GM12878 (cell line): ENCODE data around the gene SLMAP. TPM values are rescaled to one million over a fixed set of nuclear protein-coding genes. Genes with fewer than 3 reads are reported as not detected.

Source experiments
- ATAC-seq: fragments of 200-7000 bp; cut with Tn5 transposase; 3 replicates; pipeline ENCODE4 v1.9.1; 2020; ENCODE audit warnings: mild to moderate bottlenecking, moderate library complexity
- BruUV-seq: library from RNA; stranded (reverse); fragments of 400-500 nt; replicated peaks from 2 replicates; lab custom pipeline; 2021; lab: Mats Ljungman, UMichigan
- CTCF ChIA-PET: fragments of 300-600 bp; sonication (Branson Sonifier 250); formaldehyde crosslinking; extraction: SDS; loops from one replicate; lab custom pipeline; 2021; ENCODE audit warnings: inconsistent platforms; lab: Yijun Ruan, JAX
- POLR2A ChIA-PET: fragments of 350-600 bp; formaldehyde crosslinking; extraction: SDS; loops from one replicate; lab custom pipeline; 2021; ENCODE audit warnings: inconsistent platforms; lab: Charles Lee
- RAD21 ChIA-PET: fragments of 300-600 bp; sonication (Branson Sonifier 250); formaldehyde crosslinking; loops from one replicate; lab custom pipeline; 2023; ENCODE audit warnings: antibody characterized with exemption; ENCODE audit not compliant: unreplicated experiment; lab: Charles Lee
- SMC1A ChIA-PET: fragments of 300-600 bp; sonication (Branson Sonifier 250); formaldehyde crosslinking; loops from one replicate; lab custom pipeline; 2023; ENCODE audit not compliant: unreplicated experiment, uncharacterized antibody; lab: Charles Lee
- DNase-seq: peaks from one replicate; pipeline ENCODE4 v3.0.0-alpha.2; 2011; ENCODE audit warnings: low read depth, low spot score
- FAIRE-seq: peaks from 3 replicates; lab custom pipeline; 2011; peaks lifted over from hg19 to GRCh38; lab: Jason Lieb, UNC
- H2AFZ ChIP-seq: 2 replicates; pipeline ENCODE4 v1.6.0; 2011; ENCODE audit warnings: low read depth, low read length, control low read depth; ENCODE audit not compliant: control insufficient read depth
- H3K27ac ChIP-seq: 2 replicates; pipeline ENCODE4 v1.5.1; 2011; ENCODE audit warnings: control low read depth; ENCODE audit not compliant: control insufficient read depth, insufficient read depth
- H3K27me3 ChIP-seq, 2 experiments: replicated peaks in 1 of 2; 2 replicates each; pipeline versions ENCODE4 v1.6.0 to v1.6.1; 2011; ENCODE audit warnings: low read length in 1 of 2; ENCODE audit not compliant: control insufficient read depth in 2 of 2, insufficient read depth in 2 of 2
- H3K36me3 ChIP-seq, 2 experiments: 2 replicates each; pipeline ENCODE4 v1.5.1; 2011; ENCODE audit warnings: low read length in 1 of 2; ENCODE audit not compliant: control insufficient read depth in 2 of 2, insufficient read depth in 2 of 2
- H3K4me1 ChIP-seq: 2 replicates; pipeline ENCODE4 v1.6.1; 2011; ENCODE audit warnings: mild to moderate bottlenecking, low read length, moderate library complexity, mixed read lengths; ENCODE audit not compliant: control insufficient read depth, insufficient read depth
- H3K4me2 ChIP-seq: 2 replicates; pipeline ENCODE4 v1.6.0; 2011; ENCODE audit warnings: control low read depth; ENCODE audit not compliant: control insufficient read depth, insufficient read depth
- H3K4me3 ChIP-seq: fragments of 200-600 bp; sonication (generic); 2 replicates; pipeline ENCODE4 v1.5.1; 2016
- H3K79me2 ChIP-seq: 2 replicates; pipeline ENCODE4 v1.6.0; 2011; ENCODE audit warnings: low read length; ENCODE audit not compliant: control insufficient read depth, insufficient read depth
- H3K9ac ChIP-seq: 2 replicates; pipeline ENCODE4 v1.8.0; 2011; ENCODE audit warnings: low read length, control low read depth, mixed read lengths; ENCODE audit not compliant: control insufficient read depth, insufficient read depth
- H3K9me3 ChIP-seq: replicated peaks from 3 replicates; pipeline ENCODE4 v1.5.1; 2011; ENCODE audit warnings: mild to moderate bottlenecking, low read length; ENCODE audit not compliant: control insufficient read depth, insufficient read depth
- H4K20me1 ChIP-seq: 2 replicates; pipeline ENCODE4 v1.6.0; 2011; ENCODE audit not compliant: control insufficient read depth, insufficient read depth
- BCL11A ChIP-seq: IDR thresholded peaks from 2 replicates; pipeline ENCODE4 v1.6.1; 2011; ENCODE audit warnings: low read depth, low read length
- CBX5 ChIP-seq: sonication (generic); IDR thresholded peaks from 2 replicates; pipeline ENCODE4 v1.6.1; 2016; ENCODE audit warnings: low read depth, moderate library complexity, mild to moderate bottlenecking, inconsistent platforms
- CREB1 ChIP-seq: IDR thresholded peaks from 2 replicates; pipeline ENCODE4 v1.6.1; 2012; ENCODE audit warnings: low read depth, mild to moderate bottlenecking, inconsistent platforms
- CREM ChIP-seq: IDR thresholded peaks from 2 replicates; pipeline ENCODE4 v1.6.1; 2014; ENCODE audit warnings: antibody characterized with exemption, low read depth
- EGR1 ChIP-seq, 2 experiments: IDR thresholded peaks; 1 replicate in 1 of 2; 2 replicates in 1 of 2; pipeline ENCODE4 v1.6.1; 2011 to 2012; ENCODE audit warnings: low read depth in 2 of 2, low read length in 2 of 2, borderline replicate concordance in 1 of 2, mild to moderate bottlenecking in 1 of 2, moderate library complexity in 1 of 2
- GATAD2B ChIP-seq: fragments of 450-650 bp; conservative IDR thresholded peaks from 2 replicates; pipeline ENCODE4 v1.6.1; 2017; ENCODE audit warnings: low read depth, mild to moderate bottlenecking, moderate library complexity
- KDM1A ChIP-seq: fragments of 200-600 bp; sonication (generic); IDR thresholded peaks from 2 replicates; pipeline ENCODE4 v1.6.1; 2016; ENCODE audit warnings: borderline replicate concordance
- KLF5 ChIP-seq: fragments of 450-650 bp; IDR thresholded peaks from 2 replicates; pipeline ENCODE4 v1.6.1; 2014; ENCODE audit warnings: mild to moderate bottlenecking; ENCODE audit not compliant: partially characterized antibody
- MLLT1 ChIP-seq: fragments of 450-650 bp; IDR thresholded peaks from 2 replicates; pipeline ENCODE4 v1.6.1; 2016; ENCODE audit warnings: mild to moderate bottlenecking
- NFYB ChIP-seq: IDR thresholded peaks from 2 replicates; pipeline ENCODE4 v1.6.1; 2011; ENCODE audit warnings: low read depth, mild to moderate bottlenecking, low read length, improper control_type of control experiment, moderate library complexity; ENCODE audit not compliant: insufficient read depth
- PAX5 ChIP-seq: IDR thresholded peaks from 2 replicates; pipeline ENCODE4 v1.6.1; 2011; ENCODE audit warnings: low read depth, low read length, borderline replicate concordance
- PML ChIP-seq: IDR thresholded peaks from 2 replicates; pipeline ENCODE4 v1.6.1; 2012; ENCODE audit warnings: low read length, inconsistent platforms
- POU2F2 ChIP-seq: IDR thresholded peaks from 3 replicates; pipeline ENCODE4 v1.6.1; 2011; ENCODE audit warnings: low read depth, mild to moderate bottlenecking, low read length, borderline replicate concordance
- SMAD1 ChIP-seq: fragments of 450-650 bp; IDR thresholded peaks from 2 replicates; pipeline ENCODE4 v1.6.1; 2018; ENCODE audit warnings: mild to moderate bottlenecking, low read depth; ENCODE audit not compliant: partially characterized antibody
- SMARCA5 ChIP-seq: fragments of 450-650 bp; IDR thresholded peaks from 2 replicates; pipeline ENCODE4 v1.6.1; 2017; ENCODE audit warnings: mild to moderate bottlenecking
- SMC3 ChIP-seq: IDR thresholded peaks from 2 replicates; pipeline ENCODE4 v1.6.1; 2011; ENCODE audit warnings: low read length, improper control_type of control experiment, borderline replicate concordance
- TCF7 ChIP-seq: IDR thresholded peaks from 2 replicates; pipeline ENCODE4 v1.6.1; 2014; ENCODE audit warnings: antibody characterized with exemption, borderline replicate concordance
- WGBS: methylation state at CpG from one replicate; pipeline ENCODE4 v1.1.6; 2016; ENCODE audit warnings: low lambda C conversion rate; ENCODE audit not compliant: insufficient replicate concordance, insufficient coverage; ENCODE audit errors: missing lambda C conversion rate; 5-methylcytosine and 5-hydroxymethylcytosine counted together
- in situ Hi-C: fragments of 300-500 bp; cut with MboI; formaldehyde crosslinking; loops from 9 replicates; pipeline ENCODE4 v1.14.3; 2018; ENCODE audit warnings: mixed read lengths
- intact Hi-C: fragments of 100-400 bp; cut with micrococcal nuclease; formaldehyde crosslinking; loops from one replicate; pipeline ENCODE4 v1.14.2; 2022; ENCODE audit not compliant: unreplicated experiment
- polyA plus RNA-seq, 11 experiments: library from polyadenylated mRNA; depleted of rRNA in 4 of 11; unstranded in 6 of 11; stranded (reverse) in 5 of 11; fragments of >200 nt; fragmentation: Nextera tagmentation in 4 of 11; fragmentation: Illumina TruSeq in 1 of 11; extraction: Ambion mirVana in 4 of 11; extraction: Trizol in 1 of 11; gene quantifications; 1 replicate in 1 of 11; 2 replicates in 10 of 11; pipeline versions ENCODE4 v1.2.1 to v1.2.3, GENCODE V29; 2011 to 2016; ENCODE audit warnings: inconsistent platforms in 2 of 11, missing spikeins in 2 of 11, low read depth in 1 of 11
- total RNA-seq, 4 experiments: library from RNA; depleted of rRNA in 3 of 4; stranded (reverse); fragments of >200 nt in 3 of 4; fragmentation: Illumina TruSeq in 1 of 4; extraction: Trizol in 1 of 4; gene quantifications; 2 replicates each; pipeline versions ENCODE4 v1.2.1 to v1.2.3, GENCODE V29; 2013 to 2021
- TF ChIP-seq, protein P1 (sequence below): fragments of 450-650 bp; formaldehyde crosslinking; IDR thresholded peaks from 2 replicates; pipeline ENCODE4 v1.5.0; 2022; ENCODE audit warnings: mild to moderate bottlenecking, missing genetic modification characterization
- TF ChIP-seq, protein P2 (sequence below): fragments of 450-650 bp; IDR thresholded peaks from 2 replicates; pipeline ENCODE4 v1.6.1; 2018; ENCODE audit warnings: mild to moderate bottlenecking, low read depth, moderate library complexity; ENCODE audit not compliant: partially characterized antibody

Gene SLMAP
- total and polyA plus RNA-seq, 10 of the 15 experiments (the other 5 are each of a cell fraction or from before 2014, with no cell fraction given) = 8.3 to 43.8 (median 26.4) TPM

- no peak for DNase-seq
- SMC1A ChIA-PET = no interaction called here
- POLR2A ChIA-PET = no interaction called here
- Histone ChIP-seq H3K9ac (no peak overlapping the region), H3K4me2 (no peak overlapping the region), H3K9me3 (no peaks in the 10 kb centered on the region), H2AFZ (no peak overlapping the region), H3K27ac (no peak overlapping the region), H3K4me1 (no peaks in the 10 kb centered on the region), H3K79me2 (no peaks in the 10 kb centered on the region), H3K36me3 (peaks cover 0 to 3% of the 10 kb centered on the region in 2 experiments; a peak in 3 of 4 replicates), H3K27me3 (no peaks in the 10 kb centered on the region), H4K20me1 (no peaks in the 10 kb centered on the region), H3K4me3 (no peak overlapping the region)
- no TSS peak for BruUV-seq
- in situ Hi-C loops (no loop called here), intact Hi-C loops (no loop called here)
- RAD21 ChIA-PET = no interaction called here
- no peak for ATAC-seq
- no peak for FAIRE-seq
- CTCF ChIA-PET = no interaction called here
- WGBS = 98% methylated on average over 2 of the region's 2 CpGs
- TF ChIP-seq POU2F2 (no peak), KLF5 (no peak), SMARCA5 (no peak), EGR1 (IDR thresholded peaks at IDR 0.05; ENCODE audit: borderline replicate concordance in 1 of 2, low read depth in 2 of 2, low read length in 2 of 2) (no peak), CREM (no peak), SMC3 (no peak), MLLT1 (no peak), SMAD1 (no peak), CBX5 (no peak), PAX5 (no peak), GATAD2B (no peak), CREB1 (no peak), PML (no peak), NFYB (no peak), TCF7 (no peak), BCL11A (no peak), KDM1A (no peak)
- TF ChIP-seq, protein P1, sequence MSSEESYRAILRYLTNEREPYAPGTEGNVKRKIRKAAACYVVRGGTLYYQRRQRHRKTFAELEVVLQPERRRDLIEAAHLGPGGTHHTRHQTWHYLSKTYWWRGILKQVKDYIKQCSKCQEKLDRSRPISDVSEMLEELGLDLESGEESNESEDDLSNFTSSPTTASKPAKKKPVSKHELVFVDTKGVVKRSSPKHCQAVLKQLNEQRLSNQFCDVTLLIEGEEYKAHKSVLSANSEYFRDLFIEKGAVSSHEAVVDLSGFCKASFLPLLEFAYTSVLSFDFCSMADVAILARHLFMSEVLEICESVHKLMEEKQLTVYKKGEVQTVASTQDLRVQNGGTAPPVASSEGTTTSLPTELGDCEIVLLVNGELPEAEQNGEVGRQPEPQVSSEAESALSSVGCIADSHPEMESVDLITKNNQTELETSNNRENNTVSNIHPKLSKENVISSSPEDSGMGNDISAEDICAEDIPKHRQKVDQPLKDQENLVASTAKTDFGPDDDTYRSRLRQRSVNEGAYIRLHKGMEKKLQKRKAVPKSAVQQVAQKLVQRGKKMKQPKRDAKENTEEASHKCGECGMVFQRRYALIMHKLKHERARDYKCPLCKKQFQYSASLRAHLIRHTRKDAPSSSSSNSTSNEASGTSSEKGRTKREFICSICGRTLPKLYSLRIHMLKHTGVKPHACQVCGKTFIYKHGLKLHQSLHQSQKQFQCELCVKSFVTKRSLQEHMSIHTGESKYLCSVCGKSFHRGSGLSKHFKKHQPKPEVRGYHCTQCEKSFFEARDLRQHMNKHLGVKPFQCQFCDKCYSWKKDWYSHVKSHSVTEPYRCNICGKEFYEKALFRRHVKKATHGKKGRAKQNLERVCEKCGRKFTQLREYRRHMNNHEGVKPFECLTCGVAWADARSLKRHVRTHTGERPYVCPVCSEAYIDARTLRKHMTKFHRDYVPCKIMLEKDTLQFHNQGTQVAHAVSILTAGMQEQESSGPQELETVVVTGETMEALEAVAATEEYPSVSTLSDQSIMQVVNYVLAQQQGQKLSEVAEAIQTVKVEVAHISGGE (CRISPR knock-in tag) = no peak
- TF ChIP-seq, protein P2, sequence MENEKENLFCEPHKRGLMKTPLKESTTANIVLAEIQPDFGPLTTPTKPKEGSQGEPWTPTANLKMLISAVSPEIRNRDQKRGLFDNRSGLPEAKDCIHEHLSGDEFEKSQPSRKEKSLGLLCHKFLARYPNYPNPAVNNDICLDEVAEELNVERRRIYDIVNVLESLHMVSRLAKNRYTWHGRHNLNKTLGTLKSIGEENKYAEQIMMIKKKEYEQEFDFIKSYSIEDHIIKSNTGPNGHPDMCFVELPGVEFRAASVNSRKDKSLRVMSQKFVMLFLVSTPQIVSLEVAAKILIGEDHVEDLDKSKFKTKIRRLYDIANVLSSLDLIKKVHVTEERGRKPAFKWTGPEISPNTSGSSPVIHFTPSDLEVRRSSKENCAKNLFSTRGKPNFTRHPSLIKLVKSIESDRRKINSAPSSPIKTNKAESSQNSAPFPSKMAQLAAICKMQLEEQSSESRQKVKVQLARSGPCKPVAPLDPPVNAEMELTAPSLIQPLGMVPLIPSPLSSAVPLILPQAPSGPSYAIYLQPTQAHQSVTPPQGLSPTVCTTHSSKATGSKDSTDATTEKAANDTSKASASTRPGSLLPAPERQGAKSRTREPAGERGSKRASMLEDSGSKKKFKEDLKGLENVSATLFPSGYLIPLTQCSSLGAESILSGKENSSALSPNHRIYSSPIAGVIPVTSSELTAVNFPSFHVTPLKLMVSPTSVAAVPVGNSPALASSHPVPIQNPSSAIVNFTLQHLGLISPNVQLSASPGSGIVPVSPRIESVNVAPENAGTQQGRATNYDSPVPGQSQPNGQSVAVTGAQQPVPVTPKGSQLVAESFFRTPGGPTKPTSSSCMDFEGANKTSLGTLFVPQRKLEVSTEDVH = no peak
These were observed 172.4 kb downstream of the SLMAP start for GRCh38 chr3:57928511-57928910.
